Renal pelvis (tissue), 4 donors: ENCODE data around the gene PRDM16. TPM values are rescaled to one million over a fixed set of nuclear protein-coding genes. Genes with fewer than 3 reads are reported as not detected.

Source experiments
- DNase-seq: peaks from one replicate; pipeline ENCODE4 v3.0.0-alpha.2; 2013
- polyA plus RNA-seq, 3 donors: library from polyadenylated mRNA; unstranded; fragments of 120-200 nt; gene quantifications; one replicate each; pipeline ENCODE4 v1.2.1, GENCODE V29; 2013; ENCODE audit not compliant: insufficient read length in 3 of 3

The PRDM16 gene
- polyA plus RNA-seq, 3 donors, result 7.2 to 9.6 (median 9.3) TPM

DNA sequence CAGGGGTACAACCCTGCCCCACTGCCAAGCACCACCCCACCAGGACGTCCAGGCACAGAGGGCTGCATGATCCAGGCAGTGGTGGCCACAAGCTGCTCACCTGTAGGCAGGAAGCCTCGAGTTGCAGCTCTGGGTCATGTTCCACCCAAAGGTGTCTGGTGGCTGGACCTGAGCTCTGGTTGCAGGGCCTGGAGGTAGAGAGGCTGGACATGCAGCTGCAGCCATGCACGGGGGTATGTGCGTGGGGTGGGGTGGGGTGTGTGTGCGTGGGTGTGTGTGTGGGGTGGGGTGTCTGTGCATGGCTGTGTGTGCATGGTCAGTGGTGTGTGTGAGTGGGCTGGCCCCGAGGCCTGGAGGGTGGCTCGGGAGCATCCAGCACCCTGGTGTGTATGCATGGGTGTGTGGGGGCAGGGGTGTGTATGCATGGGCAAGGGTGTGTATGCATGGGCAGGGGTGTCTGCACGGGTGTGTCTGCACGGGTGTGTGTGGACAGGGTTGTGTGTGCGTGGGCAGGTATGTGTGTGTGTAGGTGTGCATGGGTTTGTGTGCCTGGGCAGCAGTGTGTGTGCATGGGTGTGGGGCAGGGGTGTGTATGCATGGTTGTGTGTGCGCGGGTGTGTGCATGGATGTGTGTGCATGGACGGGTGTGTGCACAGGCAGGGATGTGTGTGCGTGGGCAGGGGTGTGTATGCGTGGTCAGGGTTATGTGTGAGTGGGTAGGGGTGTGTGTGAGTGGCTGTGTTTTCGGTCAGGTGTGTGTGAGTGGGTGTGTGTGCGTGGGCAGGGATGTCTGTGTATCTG lies 401.0 kb downstream of the PRDM16 start:
- no peak for DNase-seq

DNA sequence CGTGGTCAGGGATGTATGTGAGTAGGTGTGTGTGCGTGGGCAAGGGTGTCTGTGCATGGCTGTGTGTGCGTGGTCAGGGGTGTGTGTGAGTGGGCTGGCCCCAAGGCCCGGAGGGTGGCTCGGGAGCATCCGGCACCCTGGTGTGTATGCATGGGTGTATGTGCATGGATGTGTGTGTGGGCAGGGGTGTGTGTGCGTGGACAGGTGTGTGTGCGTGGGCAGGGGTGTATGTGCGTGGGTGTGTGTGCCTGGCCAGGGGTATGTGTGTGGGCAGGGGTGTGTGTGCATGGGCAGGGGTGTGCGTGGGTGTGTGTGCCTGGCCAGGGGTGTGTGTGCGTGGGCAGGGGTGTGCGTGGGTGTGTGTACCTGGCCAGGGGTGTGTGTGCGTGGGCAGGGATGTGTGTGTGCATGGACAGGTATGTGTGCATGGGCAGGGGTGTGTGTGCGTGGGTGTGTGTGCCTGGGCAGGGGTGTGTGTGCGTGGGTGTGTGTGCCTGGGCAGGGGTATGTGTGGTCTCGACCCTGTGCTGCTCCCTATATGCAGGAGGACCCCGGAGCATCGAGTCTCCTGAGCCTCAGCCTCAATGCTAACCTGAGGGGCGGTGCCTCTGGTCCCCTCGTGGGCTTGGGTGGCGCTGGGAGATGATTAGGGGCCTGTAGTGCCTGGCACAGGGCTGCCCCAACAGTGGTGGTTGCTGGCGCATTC lies 401.8 kb downstream of the PRDM16 start:
- no peak for DNase-seq

DNA sequence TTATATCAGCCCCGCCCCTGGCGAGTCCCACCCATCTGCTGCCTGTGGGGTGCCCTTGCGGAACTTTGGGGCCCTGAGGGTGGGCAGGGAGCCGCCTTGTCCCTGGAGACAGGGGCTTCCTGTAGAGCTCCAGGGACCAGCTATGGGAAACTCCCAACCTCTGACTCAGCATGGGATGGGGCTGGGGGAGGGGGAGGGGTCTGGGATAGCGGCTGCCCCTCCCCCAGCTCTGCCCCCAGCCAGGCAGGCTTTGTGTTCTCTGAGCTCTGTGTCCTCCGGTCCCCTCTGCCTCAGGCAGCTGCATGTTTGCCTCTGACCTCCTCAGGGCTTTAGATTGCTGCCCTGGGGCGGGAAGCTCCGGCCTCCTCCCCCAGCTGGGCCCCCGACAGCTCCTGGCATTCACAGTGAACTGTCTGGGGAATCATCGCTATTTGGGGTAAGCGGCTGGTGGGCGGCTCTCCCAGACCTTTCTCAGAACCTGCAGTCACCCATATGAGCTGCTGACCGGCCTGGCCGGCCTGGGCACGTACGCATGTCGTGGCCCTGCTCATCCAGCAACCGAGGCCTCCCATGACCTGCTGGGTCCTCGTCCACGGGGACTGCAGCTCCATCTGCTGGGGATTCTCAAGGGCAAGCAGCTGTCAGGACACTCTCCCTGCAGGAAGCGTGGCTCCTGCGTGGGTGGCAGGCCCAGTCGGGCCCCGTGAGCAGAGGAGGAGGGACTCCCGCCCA lies 402.5 kb downstream of the PRDM16 start:
- no peak for DNase-seq

DNA sequence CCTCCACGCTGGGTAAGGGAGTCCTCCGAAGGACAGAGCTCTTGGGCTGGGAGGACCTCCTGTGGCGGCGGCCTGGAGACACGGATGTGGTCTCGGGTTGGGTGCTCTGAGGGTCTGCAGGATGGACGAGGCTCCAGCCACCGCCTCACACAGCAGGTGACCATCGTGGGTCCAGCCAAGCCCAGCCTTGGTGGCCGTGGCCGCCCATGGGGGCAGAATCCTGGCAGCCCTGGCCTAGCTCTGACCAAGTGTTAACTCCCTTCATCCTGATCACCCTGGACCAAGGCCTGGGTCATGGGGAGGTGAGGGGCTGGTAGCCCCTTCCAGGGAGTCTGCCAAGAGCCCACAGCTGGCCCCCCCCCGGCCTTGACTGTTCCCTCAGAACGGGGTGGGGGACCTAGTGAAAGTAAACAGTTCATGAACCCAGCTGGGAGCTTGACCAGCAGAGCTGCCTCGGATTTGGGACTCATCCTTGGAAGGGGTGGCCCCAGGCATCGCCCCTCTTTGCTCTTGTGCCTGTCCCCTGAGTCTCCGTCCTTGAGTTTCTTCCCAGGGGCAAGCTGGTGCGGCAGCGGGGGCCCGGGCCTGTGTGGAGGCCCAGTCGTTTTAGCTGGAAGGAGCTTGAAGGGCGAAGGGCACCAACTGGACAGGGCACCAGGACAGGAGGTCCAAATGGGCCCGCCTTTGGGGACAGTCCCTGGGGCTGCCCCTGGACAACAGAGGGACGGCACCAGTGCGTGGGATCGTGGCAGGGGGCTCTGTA lies 403.3 kb downstream of the PRDM16 start:
- DNase-seq, result no peak

DNA sequence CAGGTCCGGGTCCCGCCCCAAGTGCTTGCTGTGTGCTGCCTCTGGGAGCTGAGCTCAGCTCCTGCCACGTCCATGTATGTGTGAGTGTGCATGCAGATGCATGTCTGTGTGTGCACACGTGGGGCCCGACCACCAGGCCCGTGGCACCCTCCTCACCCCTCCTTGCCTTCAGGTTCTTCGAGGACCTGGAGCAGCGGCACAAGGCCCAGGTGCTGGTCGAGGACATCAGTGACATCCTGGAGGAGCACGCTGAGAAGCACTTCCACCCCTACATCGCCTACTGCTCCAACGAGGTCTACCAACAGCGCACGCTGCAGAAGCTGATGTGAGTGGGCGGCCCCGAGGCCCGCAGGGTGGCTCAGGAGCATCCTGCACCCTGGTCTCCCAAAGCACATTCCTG lies 403.9 kb downstream of the PRDM16 start:
- no peak for DNase-seq

DNA sequence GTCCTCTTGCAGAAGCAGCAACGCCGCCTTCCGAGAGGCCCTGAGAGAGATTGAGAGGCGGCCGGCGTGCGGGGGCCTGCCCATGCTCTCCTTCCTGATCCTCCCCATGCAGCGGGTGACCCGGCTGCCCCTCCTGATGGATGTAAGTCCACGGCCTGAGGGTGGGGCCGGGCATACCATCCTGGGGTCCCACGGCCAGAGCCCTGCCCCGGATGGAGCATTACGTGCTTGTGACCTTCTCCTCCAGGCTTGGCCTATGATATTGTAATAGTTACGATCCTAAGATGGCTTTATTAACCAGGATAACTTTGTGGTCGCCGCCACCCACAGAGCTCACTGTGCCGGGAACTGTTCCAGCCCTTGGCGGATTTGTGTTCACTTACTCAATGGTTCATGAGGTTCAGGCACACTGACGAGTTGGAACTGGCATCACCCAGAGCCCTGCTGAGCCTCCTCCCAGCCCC lies 404.4 kb downstream of the PRDM16 start:
- no peak for DNase-seq

DNA sequence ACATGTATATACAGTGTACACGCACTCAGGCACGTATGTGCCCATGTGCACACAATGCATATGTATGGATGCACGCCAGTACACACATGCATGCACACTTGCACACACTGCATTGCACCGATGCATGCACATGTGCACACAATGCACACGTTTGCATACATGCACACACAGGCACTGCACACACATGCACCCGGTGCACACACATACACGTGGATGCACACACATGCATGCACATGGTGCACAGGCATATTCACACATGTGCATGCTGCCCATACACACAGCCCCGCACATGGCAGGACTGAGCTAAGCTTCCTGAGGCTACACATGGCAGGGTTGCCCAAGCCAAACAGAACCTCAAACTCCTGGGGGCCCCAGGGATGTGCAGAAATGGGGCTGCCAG lies 405.0 kb downstream of the PRDM16 start:
- no peak for DNase-seq

DNA sequence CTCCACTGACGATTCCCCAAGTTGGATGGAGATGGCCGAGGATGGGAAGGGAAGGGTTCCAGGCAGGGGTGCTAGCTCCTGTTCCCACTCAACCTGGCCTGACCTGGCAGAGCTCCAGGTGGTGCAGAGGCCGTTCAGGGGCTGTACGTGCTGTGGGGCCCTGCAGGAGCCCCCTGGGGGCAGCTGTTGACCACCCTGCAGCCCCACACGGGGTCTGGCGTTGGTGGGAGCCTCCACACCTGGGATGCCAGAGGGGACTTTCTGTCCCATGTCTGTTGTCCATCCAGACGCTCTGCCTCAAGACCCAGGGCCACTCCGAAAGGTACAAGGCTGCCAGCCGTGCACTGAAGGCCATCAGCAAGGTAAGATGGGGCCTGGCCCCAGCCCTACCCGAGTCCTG lies 405.4 kb downstream of the PRDM16 start:
- DNase-seq, result no peak

DNA sequence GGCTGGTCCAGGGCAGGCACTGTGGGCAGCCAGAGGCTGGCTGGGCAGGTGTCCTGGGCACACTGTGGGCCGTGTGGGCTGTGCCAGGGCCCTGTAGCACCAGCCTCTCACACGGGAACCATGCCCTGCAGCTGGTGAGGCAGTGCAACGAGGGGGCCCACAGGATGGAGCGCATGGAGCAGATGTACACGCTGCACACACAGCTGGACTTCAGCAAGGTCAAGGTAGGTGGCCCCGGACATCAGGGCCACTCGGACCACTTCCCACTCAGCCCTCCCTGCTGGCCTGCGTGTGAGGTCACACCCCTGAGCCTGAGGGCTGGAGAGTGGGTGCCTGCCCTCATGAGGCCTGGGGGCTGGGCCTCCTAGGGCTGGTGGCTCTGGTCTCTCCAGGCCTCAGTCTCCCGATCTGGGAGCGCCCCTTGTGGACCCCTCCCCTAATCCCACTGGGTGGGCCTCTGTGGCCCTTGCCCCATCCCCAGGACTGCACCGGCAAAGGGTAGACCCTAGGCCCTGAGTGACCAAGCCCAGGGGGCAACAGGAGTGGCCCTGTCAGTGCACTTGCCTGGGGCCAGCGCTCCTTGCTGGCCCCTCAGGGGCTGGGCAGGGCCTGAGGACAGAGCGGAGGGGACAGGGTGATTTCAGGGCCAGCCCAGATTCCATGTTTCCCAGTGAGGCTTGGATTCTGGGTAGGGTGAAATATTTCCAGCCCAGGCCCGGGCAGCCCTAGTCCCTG lies 407.0 kb downstream of the PRDM16 start:
- no peak for DNase-seq

DNA sequence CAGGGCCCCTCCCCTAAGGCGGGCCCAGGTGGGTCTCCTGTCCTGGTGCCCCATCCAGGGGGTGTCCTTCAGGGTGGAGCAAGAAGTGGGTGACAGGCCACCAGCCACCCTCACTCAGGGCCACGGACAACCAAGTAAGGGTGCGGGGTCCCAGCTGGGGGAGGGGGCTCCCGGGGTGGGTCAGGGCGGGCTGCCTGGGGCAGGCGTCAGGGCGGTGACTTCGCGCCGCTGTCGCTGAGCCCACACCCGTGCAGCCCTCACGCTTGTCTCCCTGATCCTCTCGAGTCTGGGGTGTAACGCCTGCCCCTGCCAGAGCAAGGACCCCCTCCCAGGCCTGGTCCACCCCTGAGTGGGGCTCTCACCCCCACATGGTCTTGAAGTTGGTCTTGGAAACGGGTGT lies 407.7 kb downstream of the PRDM16 start:
- DNase-seq, result no peak

DNA sequence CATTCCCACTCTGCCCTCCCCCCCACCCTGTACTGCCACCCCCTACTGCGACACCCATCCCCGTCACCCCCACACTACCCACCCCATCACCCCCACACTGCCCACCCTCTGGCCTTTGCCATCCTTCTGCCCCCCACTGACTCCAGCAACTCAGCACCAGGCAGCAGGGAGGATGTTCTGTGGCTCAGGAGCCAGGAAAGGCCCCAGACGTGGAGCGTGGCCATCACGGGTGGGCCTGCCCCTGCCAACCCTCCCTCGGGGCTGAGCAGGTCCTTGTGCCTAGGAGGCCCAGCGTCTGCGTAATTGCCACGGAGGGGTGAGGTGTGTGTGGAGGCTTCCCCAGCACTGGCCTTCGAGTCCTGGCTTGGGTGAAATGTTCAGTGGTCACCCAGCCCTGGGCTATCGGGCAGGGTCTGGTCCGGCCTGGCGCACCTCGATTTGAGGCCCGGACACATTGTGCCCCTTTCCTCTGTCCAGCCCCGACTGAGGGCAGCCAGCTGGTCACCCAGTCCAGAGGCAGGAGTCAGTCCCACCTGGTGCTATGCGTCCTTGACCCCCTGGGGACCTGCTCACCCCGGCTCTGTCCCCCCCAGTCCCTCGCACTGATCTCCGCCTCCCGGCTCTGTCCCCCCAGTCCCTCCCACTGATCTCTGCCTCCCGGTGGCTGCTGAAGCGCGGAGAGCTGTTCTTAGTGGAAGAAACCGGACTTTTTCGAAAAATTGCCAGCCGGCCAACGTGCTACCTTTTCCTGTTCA lies 408.4 kb downstream of the PRDM16 start:
- no peak for DNase-seq

DNA sequence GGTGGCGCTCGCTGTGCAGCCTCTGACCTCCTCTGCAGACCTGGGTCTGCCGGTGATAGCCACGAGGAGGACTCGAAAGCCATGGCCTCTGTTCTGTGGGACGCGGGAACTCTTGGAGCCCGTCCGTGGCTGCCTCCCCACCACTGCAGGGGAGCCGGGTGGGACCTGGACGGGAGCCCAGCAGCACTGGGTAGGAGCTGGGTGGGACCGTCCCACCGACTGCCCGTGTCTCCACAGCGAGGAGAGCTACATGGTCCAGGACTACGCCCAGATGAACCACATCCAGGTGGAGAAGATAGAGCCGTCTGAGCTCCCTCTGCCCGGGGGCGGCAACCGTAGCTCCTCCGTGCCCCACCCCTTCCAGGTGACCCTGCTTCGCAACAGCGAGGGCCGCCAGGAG lies 409.2 kb downstream of the PRDM16 start:
- DNase-seq, result no peak

DNA sequence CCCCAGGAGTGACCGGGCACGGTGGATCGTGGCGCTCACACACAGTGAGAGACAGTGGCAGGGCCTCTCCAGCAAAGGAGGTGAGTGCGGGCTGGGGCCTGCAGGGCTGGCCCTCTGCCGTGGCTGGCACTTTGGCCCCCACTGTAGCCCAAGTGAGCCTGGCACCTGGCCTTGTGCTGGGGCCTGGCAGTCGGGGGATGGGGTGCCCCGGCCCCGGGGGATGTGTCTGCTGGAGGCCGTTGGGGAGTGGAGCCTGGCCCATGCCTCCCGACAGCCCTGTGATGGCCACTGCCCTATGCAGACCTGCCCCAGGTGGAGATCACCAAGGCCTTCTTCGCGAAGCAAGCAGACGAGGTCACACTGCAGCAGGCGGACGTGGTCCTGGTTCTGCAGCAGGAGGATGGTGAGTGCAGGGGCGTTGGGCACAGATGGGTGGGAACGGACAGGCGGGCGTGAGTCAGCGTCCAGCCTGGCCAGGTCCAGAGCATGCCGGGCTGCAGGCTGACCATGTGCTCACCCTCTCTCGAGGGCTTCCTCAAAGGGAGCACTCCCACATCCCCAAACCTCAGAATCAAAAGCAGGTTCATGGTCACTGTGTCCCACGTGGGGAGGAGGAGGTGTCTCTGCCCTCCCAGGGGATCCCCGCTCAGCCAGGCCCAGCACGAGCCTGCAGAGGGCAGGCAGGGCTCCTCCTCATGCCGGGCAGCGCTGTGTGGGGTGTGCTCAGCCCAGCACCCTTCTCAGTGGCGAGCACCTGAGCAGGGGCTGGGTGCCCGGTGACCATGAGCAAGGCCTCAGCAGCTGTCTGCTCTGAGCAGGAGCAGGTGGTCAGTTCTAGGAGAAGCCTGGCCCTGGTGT lies 410.7 kb downstream of the PRDM16 start:
- no peak for DNase-seq

DNA sequence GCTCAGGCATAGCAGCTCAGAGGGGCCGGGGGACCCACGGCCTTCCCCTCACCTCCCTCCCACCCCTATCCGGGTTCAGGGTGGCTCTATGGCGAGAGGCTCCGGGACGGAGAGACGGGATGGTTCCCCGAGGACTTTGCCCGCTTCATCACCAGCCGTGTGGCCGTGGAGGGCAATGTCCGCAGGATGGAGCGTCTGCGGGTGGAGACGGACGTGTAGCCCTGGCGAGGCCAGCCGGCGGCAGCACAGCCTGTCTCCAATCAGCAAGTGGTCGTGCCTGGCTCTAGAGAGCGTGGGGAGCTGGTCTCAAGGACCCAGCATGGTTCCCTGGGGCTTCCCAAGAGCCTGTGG lies 411.3 kb downstream of the PRDM16 start:
- DNase-seq, result no peak

DNA sequence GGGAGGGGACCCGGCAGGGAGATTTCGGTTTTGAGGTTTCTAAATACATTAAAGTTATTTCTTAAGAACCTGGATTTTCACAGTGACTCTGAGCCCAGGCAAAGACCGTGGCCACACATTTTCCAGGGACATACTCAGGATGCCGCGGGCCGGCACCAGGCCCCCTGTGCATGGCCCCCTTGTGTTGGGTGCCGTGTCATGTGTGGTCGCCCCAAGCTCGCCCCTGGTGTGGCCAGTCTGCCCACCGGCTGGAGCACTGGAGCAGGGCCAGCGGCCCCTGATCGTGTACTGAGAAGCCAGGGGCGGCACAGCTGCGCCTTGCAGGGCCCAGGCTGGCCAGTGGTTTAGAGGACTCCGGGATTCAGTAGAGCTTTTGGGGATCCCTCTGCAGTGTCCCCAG lies 412.0 kb downstream of the PRDM16 start:
- DNase-seq, result no peak

DNA sequence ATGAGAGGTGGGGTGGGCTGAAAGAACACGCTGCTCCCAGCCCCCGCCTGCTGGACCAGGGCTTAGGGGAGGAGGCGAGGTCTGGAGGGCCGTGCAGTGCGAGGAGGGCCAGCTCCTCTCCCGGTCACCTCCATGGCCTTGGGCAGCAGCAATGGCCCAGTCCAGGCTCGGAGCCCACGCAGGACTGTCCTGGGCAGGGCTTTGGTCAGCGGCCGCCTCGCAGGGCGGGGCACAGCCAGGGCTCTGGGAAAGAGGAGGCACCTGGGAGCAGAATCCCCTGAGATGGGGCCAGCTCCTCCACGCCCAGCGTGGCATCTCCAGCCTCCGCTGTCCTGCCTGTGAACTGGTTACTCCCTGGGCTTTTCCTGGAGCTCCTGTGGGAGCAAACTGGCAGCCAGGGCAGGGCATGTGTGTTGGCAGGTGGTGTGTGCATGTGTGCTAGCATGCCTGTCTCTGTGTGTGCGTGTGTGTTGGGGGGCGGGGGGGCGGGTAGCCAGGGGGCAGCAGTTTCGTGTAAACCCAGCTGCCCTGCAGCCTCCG lies 412.9 kb downstream of the PRDM16 start:
- no peak for DNase-seq

DNA sequence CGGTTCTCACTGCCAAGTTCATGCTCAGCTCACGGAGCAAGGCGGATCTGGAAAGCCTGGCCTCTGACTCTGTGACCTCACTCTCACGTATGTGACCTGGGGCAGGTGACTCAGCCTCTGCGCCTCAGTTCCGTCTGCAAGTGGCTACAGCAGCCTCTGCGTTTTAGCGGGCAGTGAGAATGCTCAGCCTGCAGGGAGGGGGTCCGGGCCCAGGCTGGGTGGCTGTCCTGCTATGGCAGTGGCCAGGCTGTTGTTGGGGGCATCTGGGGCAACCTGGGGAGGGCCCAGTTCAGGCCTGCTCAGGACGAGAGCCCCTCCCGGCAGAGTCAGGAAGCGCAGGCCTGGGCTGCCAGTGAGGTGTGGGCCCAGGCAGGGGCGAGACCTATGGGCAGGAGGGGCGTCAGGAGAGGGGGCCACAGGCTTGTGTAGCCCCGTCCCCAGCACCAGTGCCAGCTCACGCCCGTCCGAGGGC lies 413.4 kb downstream of the PRDM16 start:
- no peak for DNase-seq

DNA sequence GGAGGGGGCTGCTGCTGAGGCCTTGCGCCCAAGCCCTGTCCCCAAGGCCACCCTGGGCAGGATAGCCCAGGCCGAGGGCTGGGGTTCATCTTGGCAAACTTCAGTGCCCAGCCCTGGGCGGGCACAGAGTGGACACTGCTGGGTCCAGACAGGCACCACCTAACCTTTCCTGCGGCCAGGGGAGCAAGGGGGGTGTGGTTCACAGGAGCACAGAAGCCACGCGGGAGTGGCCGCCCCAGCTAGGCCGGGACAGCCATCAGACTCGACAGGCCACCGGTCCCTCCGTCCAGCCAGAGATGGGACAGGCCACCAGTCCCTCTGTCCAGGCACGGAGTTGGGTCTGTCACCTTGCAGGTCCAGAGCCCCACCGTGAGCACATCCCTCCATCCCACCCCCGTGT lies 414.4 kb downstream of the PRDM16 start:
- DNase-seq, result no peak

DNA sequence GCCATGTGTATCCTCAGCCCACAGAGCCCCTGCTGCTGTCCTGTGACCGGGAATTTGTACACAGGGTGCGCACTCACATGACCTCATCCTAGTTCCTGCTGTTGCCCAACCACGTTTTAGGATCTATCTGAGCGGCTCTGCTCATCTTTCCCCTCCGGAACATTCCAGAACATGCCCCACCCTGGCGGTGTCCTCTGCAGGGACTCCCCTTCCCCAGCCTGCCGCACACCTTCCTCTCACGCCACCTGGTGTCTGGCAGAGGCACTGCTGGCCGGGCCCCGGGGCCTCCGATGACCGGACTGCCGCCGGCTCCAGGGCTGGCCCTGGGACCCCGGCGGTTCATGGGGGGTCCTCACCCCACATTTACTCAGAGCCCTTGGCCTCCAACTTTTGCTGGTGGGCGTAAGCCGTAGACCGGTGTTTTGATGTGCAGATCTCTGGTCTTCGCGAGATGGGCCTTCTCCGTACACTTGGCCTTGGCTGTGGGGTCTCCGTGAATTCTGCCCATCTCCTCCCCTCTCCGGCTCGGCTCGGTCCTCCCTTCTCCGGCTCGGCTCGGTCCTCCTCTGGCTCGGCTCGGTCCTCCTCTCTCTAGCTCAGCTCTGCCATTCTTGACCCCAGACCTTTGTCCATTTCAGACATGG lies 414.9 kb downstream of the PRDM16 start:
- DNase-seq, result no peak
